ENCODE data around the gene ZC2HC1C.

ZC2HC1C gene

DNA sequence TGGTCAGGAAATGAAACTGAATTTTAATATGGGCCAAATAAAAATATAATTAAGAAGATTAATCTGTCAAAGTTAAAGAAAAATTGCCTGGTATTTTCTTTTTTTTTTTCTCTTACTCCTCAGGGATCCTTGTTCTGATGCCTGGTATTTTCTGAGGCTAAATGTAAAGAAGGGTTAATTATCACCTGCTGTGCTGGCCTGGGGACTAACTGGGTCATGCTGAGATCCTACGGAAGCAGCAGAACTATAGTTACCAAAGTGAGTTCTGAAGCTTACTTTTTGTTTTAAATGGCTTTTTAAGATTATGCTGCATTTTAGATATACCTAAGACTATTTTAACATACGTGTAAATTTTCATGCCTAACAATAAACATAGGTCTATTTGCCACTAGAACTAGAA, 23.3 kb downstream of the ZC2HC1C start:
- Mint-ChIP-seq H3K27ac (no peak overlapping the region), H3K9me3 (no peaks in the 10 kb centered on the region), H3K36me3 (peaks cover 24 to 36% of the 10 kb centered on the region in 2 donors), H3K4me3 (no peak overlapping the region), H3K4me1 (no peaks in the 10 kb centered on the region), H3K27me3 (no peaks in the 10 kb centered on the region)
- ATAC-seq (replicated peaks), result no peak
- no peak for DNase-seq

DNA sequence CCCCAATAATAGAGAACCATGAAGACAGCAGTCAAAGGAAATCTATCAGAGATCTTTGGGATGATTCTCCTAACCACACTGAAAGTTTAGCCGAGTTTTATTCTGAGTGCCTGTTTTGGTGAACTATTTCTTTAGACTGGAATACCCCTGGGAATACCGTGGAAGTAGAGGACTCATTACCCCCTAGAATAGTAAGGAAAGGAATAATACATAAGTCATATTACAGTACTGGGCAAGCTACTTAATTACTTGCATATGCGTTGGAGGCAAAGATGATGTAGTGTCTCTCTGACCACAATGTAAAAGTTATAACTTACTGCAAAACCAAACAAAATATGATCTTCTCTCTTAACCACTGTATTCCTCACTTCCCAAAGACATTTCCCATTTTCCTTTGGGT, 25.5 kb downstream of the ZC2HC1C start:
- Mint-ChIP-seq H3K4me3 (no peak overlapping the region), H3K27me3 (no peaks in the 10 kb centered on the region), H3K27ac (no peak overlapping the region), H3K4me1 (peaks cover 0 to 2% of the 10 kb centered on the region in 2 donors), H3K36me3 (peaks cover 33 to 49% of the 10 kb centered on the region in 2 donors), H3K9me3 (no peaks in the 10 kb centered on the region)
- DNase-seq (no peak), ATAC-seq (replicated peaks) (no peak)

DNA sequence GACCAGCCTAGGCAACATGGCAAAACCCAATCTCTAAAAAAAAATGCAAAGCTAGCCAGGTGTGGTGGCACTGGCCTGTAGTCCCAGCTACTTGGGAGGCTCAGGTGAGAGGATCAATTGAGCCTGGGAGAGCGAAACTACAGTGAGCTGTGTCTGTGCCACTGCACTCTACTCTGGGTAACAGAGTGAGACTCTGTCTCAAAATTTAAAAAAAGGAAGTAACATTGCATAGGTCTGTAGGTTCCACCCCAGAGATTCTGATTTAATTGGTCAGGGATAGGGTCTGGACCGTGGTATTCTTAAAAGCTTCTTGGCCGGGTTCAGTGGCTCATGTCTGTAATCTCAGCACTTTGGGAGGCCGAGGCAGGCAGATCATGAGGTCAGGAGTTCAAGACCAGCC, 26.2 kb downstream of the ZC2HC1C start:
- peaks cover 0 to 2% of the 10 kb centered on the region in 2 donors for H3K4me1 Mint-ChIP-seq
- no peak overlapping the region for H3K27ac Mint-ChIP-seq
- H3K9me3 Mint-ChIP-seq, result no peaks in the 10 kb centered on the region
- no peaks in the 10 kb centered on the region for H3K27me3 Mint-ChIP-seq
- DNase-seq, result no peak
- peaks cover 30 to 49% of the 10 kb centered on the region in 2 donors for H3K36me3 Mint-ChIP-seq
- no peak overlapping the region for H3K4me3 Mint-ChIP-seq
- ATAC-seq (replicated peaks), result no peak

DNA sequence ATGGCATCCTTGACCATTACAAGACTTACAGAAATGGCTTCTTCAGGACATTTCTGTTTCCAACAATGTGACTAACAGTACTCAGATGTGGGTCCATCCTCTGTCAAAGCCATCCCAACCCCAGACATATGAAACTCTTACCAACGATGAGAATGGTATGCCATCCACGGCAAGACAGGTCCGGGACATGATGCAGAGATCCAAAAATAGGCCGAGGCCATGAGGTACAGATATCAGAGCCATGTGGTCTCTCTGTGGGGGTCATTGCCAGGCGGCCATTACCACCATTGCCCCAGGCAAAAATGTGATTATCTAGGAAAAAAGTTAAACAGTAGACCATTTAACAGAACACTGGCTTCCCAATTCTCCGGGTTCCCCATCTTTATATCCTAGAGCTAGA, 27.5 kb downstream of the ZC2HC1C start:
- H3K4me3 Mint-ChIP-seq, result no peak overlapping the region
- no peak for DNase-seq
- peaks cover 29 to 52% of the 10 kb centered on the region in 2 donors for H3K36me3 Mint-ChIP-seq
- H3K27ac Mint-ChIP-seq, result no peak overlapping the region
- no peak for ATAC-seq (replicated peaks)
- peaks cover 0 to 2% of the 10 kb centered on the region in 2 donors for H3K4me1 Mint-ChIP-seq
- H3K9me3 Mint-ChIP-seq, result no peaks in the 10 kb centered on the region
- H3K27me3 Mint-ChIP-seq, result no peaks in the 10 kb centered on the region

DNA sequence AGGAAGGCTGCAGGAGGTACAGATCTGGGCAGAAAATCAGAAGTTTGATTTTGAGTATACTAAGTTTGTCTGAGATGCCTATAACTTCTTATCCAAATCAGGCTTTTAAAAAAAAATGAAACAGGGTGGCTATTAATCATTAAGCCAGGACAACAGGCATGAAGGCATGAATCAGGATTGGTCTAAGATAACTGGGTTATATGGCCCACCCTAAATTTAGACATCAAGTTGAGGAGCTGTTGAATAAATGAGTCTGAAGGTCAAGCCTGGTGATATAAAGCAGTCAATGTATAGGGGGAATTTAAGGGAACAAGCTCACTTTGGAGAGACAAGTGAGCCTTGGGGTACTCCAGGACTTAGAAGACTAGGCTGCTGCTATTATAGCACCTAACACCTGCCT, 28.8 kb downstream of the ZC2HC1C start:
- no peak overlapping the region for H3K4me3 Mint-ChIP-seq
- H3K36me3 Mint-ChIP-seq, result peaks cover 34 to 57% of the 10 kb centered on the region in 2 donors
- ATAC-seq (replicated peaks) (no peak), DNase-seq (no peak)
- no peak overlapping the region for H3K27ac Mint-ChIP-seq
- H3K27me3 Mint-ChIP-seq, result no peaks in the 10 kb centered on the region
- no peaks in the 10 kb centered on the region for H3K9me3 Mint-ChIP-seq
- H3K4me1 Mint-ChIP-seq, result peaks cover 0 to 2% of the 10 kb centered on the region in 2 donors

DNA sequence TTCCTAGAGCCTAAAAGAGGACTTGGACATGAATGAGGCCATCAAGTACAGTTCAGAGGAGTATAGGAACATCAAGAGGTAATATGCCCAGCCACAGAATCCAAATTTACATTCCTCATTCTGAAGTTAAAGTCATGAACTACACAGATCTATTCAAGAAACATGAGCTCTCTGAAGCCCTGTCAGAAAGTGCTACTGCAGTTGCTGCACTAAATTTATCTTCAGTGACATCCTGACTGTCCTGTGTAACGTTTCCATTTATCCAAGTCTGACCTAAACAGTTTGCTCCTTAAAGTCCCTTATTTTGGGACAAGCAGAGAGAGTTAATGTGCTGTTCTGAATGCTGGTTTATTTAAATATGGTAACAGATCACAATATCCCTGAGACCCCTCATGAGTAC, 29.2 kb downstream of the ZC2HC1C start:
- Mint-ChIP-seq H3K4me3 (no peak overlapping the region), H3K27ac (no peak overlapping the region), H3K36me3 (peaks cover 33 to 61% of the 10 kb centered on the region in 2 donors)

DNA sequence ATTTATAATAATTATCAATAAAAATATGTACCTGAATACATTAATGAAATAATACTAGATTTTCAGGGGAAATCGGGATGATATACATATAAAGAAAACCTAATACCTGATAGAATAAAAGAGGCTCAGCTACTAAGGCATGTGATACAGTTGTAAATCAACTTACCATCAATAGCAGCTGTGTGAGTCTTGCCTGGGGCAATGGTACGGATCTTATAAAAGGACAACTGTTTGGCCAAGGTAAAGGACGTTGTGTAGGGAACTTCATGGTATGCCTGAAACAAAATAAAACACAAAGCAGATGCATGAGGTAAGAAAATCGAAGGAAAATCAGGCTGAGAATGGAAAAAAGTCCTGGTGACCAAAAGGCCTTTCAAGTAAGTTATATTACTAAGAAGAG, 32.0 kb downstream of the ZC2HC1C start:
- H3K9me3 Mint-ChIP-seq, result no peaks in the 10 kb centered on the region
- no peak overlapping the region for H3K27ac Mint-ChIP-seq
- no peaks in the 10 kb centered on the region for H3K27me3 Mint-ChIP-seq
- DNase-seq (no peak), ATAC-seq (replicated peaks) (no peak)
- H3K36me3 Mint-ChIP-seq, result peaks cover 38 to 66% of the 10 kb centered on the region in 2 donors
- H3K4me3 Mint-ChIP-seq, result no peak overlapping the region
- peaks cover 0 to 2% of the 10 kb centered on the region in 2 donors for H3K4me1 Mint-ChIP-seq

More for the DNA sequence above, 29.2 kb downstream of the ZC2HC1C start:
- DNase-seq (no peak), ATAC-seq (replicated peaks) (no peak)
- no peaks in the 10 kb centered on the region for H3K9me3 Mint-ChIP-seq
- no peaks in the 10 kb centered on the region for H3K27me3 Mint-ChIP-seq
- H3K4me1 Mint-ChIP-seq, result peaks cover 0 to 2% of the 10 kb centered on the region in 2 donors

DNA sequence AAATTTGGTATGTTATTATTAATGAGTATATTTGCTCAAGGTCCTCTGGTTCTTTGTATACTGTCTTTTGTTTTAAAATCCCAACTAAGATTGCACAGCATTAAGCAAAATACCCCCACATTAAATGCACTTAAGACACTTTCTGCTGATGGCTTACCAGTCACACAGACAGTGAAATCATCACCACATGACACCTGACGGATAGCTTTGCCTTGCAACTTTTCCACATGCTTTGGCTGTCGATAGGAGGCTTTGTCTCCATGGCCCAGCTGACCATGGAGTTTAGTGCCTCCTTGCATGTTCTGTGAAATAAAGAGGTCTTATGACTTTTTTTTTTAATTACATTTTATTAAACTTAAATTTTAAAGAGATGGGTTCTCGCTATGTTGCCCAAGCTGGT, 37.7 kb downstream of the ZC2HC1C start:
- Mint-ChIP-seq H3K9me3 (no peaks in the 10 kb centered on the region), H3K4me3 (no peak overlapping the region), H3K27me3 (no peaks in the 10 kb centered on the region), H3K27ac (no peak overlapping the region), H3K36me3 (peaks cover 41 to 65% of the 10 kb centered on the region in 2 donors), H3K4me1 (peaks cover 3 to 7% of the 10 kb centered on the region in 2 donors)
- no peak for ATAC-seq (replicated peaks)
- DNase-seq, result no peak

DNA sequence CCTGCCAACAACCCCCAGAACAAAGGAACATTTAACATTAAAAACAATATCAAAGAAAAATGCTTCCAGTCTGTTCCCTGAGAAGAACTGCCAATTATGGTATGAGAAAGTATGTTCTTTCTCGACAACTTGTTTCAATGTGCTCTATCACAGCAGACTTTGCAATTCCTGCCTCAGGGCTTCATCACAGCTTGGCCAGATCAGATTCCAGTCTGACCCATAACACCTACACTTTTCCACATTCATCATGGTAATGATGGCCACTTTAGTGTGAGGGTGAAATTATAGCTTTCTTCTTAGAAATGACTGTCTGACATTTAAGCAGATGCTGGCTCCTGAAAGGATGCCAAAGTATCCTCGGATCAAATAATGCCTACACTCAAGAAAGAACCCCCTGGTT, 40.4 kb downstream of the ZC2HC1C start:
- ATAC-seq (replicated peaks), result no peak
- no peak overlapping the region for H3K27ac Mint-ChIP-seq

DNA sequence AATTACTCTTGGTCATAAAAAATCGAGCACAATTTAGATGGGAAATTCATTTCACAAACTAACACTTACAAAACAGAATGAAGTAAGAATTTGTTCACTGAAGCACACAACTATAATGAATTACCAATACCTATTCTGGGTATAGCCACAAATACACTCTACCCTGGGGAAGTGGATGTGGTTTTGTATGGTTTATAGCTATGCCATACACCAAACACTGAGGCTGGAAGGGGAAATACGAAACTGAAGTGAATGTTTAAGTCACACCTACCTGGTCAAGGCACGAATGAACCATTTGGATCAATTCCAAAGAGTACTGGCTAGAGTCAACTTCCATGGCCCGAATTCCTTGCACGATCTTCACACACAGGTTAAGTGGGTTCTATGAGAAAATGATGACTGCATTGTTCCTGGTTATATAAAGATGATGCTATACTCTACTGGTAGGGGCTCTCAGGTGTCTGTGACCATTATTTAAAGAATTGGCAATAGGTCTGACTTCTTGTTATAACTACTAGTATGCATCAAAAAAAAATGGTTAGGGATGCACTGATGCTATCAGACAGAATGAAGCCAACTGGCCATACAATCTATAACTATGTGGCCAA, 44.6 kb downstream of the ZC2HC1C start:
- peaks cover 3 to 7% of the 10 kb centered on the region in 2 donors for H3K4me1 Mint-ChIP-seq
- no peak overlapping the region for H3K27ac Mint-ChIP-seq
- ATAC-seq (replicated peaks) (no peak), DNase-seq (no peak)
- H3K4me3 Mint-ChIP-seq, result no peak overlapping the region
- no peaks in the 10 kb centered on the region for H3K9me3 Mint-ChIP-seq
- peaks cover 37 to 48% of the 10 kb centered on the region in 2 donors for H3K36me3 Mint-ChIP-seq
- no peaks in the 10 kb centered on the region for H3K27me3 Mint-ChIP-seq

More for the DNA sequence above, 40.4 kb downstream of the ZC2HC1C start:
- Mint-ChIP-seq H3K4me1 (peaks cover 3 to 7% of the 10 kb centered on the region in 2 donors), H3K27me3 (no peaks in the 10 kb centered on the region), H3K36me3 (peaks cover 46 to 57% of the 10 kb centered on the region in 2 donors), H3K4me3 (no peak overlapping the region), H3K9me3 (no peaks in the 10 kb centered on the region)
- DNase-seq, result no peak

DNA sequence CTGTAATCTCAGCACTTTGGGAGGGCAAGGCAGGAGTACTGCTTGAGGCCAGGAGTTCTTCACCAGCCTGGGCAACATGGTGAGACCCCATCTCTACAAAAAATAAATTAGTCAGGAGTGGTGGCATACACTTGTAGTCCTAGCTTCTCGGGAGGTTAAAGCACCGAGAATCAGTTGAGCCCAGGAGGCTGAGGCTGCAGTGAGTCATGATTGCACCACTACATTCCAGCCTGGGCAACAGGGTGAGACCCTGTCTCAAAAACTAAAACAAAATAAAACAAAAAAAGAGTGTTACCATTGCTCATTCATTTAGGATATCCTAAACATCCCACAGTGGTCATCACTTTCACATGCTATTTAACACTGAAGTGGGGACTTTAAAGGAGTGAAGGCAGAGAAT, 49.6 kb downstream of the ZC2HC1C start:
- H3K36me3 Mint-ChIP-seq, result peaks cover 13 to 39% of the 10 kb centered on the region in 2 donors
- no peak overlapping the region for H3K4me3 Mint-ChIP-seq
- H3K27ac Mint-ChIP-seq, result no peak overlapping the region
- H3K27me3 Mint-ChIP-seq, result no peaks in the 10 kb centered on the region
- no peaks in the 10 kb centered on the region for H3K9me3 Mint-ChIP-seq
- ATAC-seq (replicated peaks) (no peak), DNase-seq (no peak)
- H3K4me1 Mint-ChIP-seq, result peaks cover 5 to 10% of the 10 kb centered on the region in 2 donors

DNA sequence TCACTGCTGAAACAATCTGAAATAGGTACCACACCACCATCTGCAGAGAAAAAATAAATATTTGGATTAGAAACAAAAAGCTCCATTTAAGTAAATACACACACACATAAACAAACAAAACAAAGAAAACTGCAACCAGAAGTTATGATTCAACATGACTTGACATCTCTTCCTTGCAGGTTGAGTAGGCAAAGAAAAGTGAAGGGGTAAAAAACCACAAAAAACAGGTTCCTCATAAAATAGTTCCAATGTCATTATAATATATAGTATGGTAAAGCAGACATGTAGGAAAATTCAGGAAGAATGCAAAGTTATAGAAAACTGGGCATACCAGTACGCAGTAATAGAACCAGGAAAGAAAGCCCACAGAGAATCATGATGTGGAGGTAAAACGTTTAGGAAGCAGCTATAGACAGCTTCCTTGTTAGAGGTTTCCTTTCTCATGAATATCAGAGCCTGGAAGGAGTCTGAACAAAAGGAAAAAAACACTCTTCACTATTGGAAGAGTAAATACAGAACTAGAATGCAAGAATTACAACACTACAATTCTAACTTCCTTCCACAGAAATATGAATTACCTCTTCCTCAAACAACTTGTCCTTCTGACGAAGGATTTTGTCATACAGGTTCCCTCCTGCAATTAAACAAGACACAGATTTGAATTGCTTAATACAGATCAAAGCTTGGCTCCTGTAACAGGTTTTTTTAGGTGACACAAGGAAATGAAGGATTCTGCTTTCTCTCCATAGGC, 51.3 kb downstream of the ZC2HC1C start:
- Mint-ChIP-seq H3K4me1 (peaks cover 16 to 24% of the 10 kb centered on the region in 2 donors), H3K9me3 (no peaks in the 10 kb centered on the region), H3K27me3 (no peaks in the 10 kb centered on the region), H3K36me3 (peaks cover 11 to 37% of the 10 kb centered on the region in 2 donors), H3K27ac (peak overlapping the region; percentile 54), H3K4me3 (no peak overlapping the region)
- DNase-seq (no peak), ATAC-seq (replicated peaks) (no peak)

DNA sequence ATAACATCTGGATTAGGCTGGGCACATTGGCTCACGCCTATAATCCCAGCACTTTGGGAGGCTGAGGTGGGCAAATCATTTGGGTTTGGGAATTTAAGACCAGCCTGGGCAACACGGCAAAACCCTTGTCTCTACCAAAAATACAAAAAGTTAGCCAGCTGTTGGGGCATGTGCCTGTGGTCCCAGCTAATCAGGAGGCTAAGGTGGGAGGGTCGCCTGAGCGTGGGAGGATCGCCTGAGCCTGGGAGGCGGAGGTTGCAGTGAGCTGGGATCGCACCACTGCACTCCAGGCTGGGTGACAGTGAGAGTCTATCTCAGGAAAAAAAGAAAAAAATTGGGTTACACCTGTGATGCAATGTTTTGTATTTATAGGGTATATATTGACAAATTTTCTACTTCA, 52.1 kb downstream of the ZC2HC1C start:
- Mint-ChIP-seq H3K9me3 (no peaks in the 10 kb centered on the region), H3K4me1 (peaks cover 18 to 28% of the 10 kb centered on the region in 2 donors), H3K27me3 (no peaks in the 10 kb centered on the region), H3K27ac (no peak overlapping the region), H3K36me3 (peaks cover 11 to 37% of the 10 kb centered on the region in 2 donors), H3K4me3 (no peak overlapping the region)
- ATAC-seq (replicated peaks) (no peak), DNase-seq (no peak)

DNA sequence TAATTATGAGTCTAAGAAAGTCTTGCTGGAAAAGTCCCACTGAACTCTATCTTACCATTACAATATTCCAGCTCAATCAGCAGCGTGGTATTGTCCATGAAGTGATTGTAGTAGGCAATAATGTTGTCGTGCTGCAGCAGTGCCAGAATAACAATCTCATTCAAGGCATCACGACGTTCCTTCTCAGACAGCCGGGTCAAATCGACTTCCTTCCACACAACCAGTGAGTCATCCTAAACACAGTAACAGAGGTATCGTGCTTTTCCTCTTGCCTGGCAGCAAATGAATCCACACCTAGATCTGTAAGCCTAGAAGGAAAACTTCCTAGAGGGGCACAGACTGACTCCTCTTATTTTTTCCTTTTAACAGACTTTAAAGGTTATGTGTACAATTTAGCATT, 54.5 kb downstream of the ZC2HC1C start:
- H3K4me1 Mint-ChIP-seq, result peaks cover 27 to 44% of the 10 kb centered on the region in 2 donors
- H3K4me3 Mint-ChIP-seq, result no peak overlapping the region
- ATAC-seq (replicated peaks), result no peak
- no peak for DNase-seq
- H3K9me3 Mint-ChIP-seq, result no peaks in the 10 kb centered on the region
- H3K36me3 Mint-ChIP-seq, result peaks cover 15 to 34% of the 10 kb centered on the region in 2 donors
- peak overlapping the region; percentile 76 for H3K27ac Mint-ChIP-seq
- no peaks in the 10 kb centered on the region for H3K27me3 Mint-ChIP-seq

DNA sequence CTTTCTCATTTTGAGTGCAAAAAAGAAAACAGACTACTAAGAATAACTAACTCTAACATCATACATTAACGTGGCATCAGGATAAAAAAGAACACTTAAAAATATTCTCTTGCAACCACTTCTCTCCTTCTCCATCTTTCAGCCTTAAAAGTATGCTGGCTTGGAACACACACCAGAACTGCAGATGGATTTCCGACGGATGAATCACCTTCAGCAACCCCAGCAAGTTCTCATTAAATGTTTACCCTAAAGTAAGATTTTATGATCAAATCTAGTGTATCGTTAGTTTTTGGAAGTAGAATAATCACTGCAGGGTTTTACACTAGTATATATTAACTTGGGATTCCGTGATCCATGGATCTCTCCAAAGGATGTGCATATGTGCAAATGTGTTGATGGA, 56.2 kb downstream of the ZC2HC1C start:
- H3K27me3 Mint-ChIP-seq, result no peaks in the 10 kb centered on the region
- H3K4me1 Mint-ChIP-seq, result peaks cover 25 to 40% of the 10 kb centered on the region in 2 donors
- H3K27ac Mint-ChIP-seq, result peak overlapping the region; percentile 99
- H3K36me3 Mint-ChIP-seq, result peaks cover 11 to 28% of the 10 kb centered on the region in 2 donors
- H3K9me3 Mint-ChIP-seq, result no peaks in the 10 kb centered on the region
- H3K4me3 Mint-ChIP-seq, result peak overlapping the region; percentile 94
- ATAC-seq (replicated peaks) (no peak), DNase-seq (no peak)
